NCI-H524 (cell line): ENCODE measurements around the gene WLS.
"Not testable (repeated sequence)": the region's sequence is repeated elsewhere in the genome, so short reads cannot be mapped to it uniquely, and the experiment has no call there.

Source experiments
- DNase-seq, 2 experiments: peaks; one replicate each; lab custom pipeline; 2025; lab: John Stamatoyannopoulos, UW

WLS gene

GRCh38 chr1:68164918-68165317 lies 67.4 kb downstream of the WLS start:
- DNase-seq: no peak

- no peak for DNase-seq
These were observed 69.1 kb downstream of the WLS start for GRCh38 chr1:68163220-68163619.

GRCh38 chr1:68162761-68163160 lies 69.6 kb downstream of the WLS start:
- DNase-seq: no peak

GRCh38 chr1:68161672-68162071 lies 70.7 kb downstream of the WLS start:
- not testable (repeated sequence) for DNase-seq

- DNase-seq: not testable (repeated sequence)
These were observed 71.4 kb downstream of the WLS start for GRCh38 chr1:68160935-68161334.

GRCh38 chr1:68160021-68160420 lies 72.3 kb downstream of the WLS start:
- DNase-seq: no peak

GRCh38 chr1:68158837-68159236 lies 73.5 kb downstream of the WLS start:
- DNase-seq: no peak

- DNase-seq: peak in 1 of 2 experiments; percentile 52
These were observed 74.9 kb downstream of the WLS start for GRCh38 chr1:68157416-68157815.

GRCh38 chr1:68151690-68152089 lies 80.6 kb downstream of the WLS start:
- no peak for DNase-seq

GRCh38 chr1:68149907-68150306 lies 82.4 kb downstream of the WLS start:
- DNase-seq: peak; percentile 50 to 88

- DNase-seq: peak in 1 of 2 experiments; percentile 30
These were observed 83.1 kb downstream of the WLS start for GRCh38 chr1:68149110-68149798.

GRCh38 chr1:68148631-68149030 lies 83.7 kb downstream of the WLS start:
- DNase-seq: no peak

GRCh38 chr1:68147534-68148171 lies 84.7 kb downstream of the WLS start:
- no peak for DNase-seq

- no peak for DNase-seq
These were observed 86.8 kb downstream of the WLS start for GRCh38 chr1:68145418-68146126.

GRCh38 chr1:68144856-68145255 lies 87.5 kb downstream of the WLS start:
- DNase-seq: no peak

GRCh38 chr1:68143633-68144032 lies 88.7 kb downstream of the WLS start:
- no peak for DNase-seq

GRCh38 chr1:68142461-68142860 lies 89.9 kb downstream of the WLS start:
- DNase-seq: no peak

- no peak for DNase-seq
These were observed 90.3 kb downstream of the WLS start for GRCh38 chr1:68142036-68142435.

GRCh38 chr1:68141071-68142021 lies 91.0 kb downstream of the WLS start:
- DNase-seq: no peak

- DNase-seq: no peak
These were observed 91.8 kb downstream of the WLS start for GRCh38 chr1:68140536-68140935.

- DNase-seq: no peak
These were observed 96.1 kb downstream of the WLS start for GRCh38 chr1:68136187-68136586.
